Measurements from ENCODE around the gene TXN2.

Gene TXN2

DNA sequence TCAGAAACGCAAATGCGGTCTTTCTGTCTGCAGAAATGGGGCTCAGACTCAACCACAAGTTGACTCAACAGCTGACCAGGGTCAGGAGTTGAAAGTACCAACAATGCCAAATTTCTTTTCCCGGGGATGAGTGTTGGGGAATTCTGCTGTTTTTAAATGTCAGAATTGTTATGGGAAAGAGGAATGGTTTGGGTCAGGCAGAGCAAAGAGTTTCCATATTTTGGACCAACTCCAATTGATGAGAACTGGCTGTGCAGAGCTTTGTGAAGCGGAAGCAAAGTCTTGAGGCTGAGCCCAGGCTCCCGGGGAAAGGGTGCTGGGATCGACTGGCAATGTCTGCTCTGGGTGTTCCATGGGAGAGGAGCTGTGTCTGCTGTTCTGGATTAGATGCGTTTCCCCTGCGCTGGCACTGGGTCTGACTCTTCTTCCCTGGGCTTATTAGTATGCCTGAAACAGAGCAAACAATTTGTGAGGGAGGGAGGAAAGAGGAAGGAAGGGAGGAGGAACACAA, 36.2 kb downstream of the TXN2 start:
- TF ChIP-seq FOXP2 (optimal IDR thresholded peaks at IDR 0.05; ENCODE audit: borderline replicate concordance, extremely low read depth, extremely low read length, insufficient read depth) = peak; percentile 20
- no peak for TF ChIP-seq POLR2AphosphoS5 (IDR thresholded peaks at IDR 0.05; ENCODE audit: low read depth, low read length)
- no peak for TF ChIP-seq SIN3A (IDR thresholded peaks at IDR 0.05; ENCODE audit: borderline replicate concordance, insufficient read depth, low read length)

DNA sequence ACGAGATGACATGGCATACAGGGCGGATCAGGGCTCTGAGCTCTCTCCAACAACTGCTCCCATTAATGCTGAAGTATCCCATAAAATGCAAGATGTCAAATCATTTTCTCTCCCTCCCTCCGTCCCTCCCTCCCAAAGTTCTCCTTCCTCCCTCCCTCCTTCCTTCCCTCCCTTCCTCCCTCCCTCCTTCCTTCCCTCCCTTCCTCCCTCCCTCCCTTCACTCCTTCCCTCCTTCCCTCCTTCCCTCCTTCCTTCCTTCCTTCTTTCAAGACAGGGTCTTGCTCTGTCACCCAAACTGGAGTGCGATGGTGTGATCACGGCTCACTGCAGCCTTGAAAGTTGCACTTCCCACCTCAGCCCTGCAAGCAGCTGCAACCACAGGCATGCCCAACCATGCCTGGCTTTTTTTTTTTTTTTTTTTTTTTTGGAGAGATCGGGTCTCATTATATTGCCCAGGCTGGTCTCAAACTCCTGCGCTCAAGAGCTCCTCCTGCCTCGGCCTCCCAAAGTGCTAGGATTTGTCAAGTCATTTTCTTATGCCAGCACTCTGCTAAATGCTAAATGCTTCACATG, 38.2 kb downstream of the TXN2 start:
- no peak for TF ChIP-seq POLR2AphosphoS5 (IDR thresholded peaks at IDR 0.05; ENCODE audit: low read depth, low read length)
- TF ChIP-seq TAF1 (IDR thresholded peaks at IDR 0.05; ENCODE audit: borderline replicate concordance, insufficient read depth, low read length) = no peak
- TF ChIP-seq, protein P1, sequence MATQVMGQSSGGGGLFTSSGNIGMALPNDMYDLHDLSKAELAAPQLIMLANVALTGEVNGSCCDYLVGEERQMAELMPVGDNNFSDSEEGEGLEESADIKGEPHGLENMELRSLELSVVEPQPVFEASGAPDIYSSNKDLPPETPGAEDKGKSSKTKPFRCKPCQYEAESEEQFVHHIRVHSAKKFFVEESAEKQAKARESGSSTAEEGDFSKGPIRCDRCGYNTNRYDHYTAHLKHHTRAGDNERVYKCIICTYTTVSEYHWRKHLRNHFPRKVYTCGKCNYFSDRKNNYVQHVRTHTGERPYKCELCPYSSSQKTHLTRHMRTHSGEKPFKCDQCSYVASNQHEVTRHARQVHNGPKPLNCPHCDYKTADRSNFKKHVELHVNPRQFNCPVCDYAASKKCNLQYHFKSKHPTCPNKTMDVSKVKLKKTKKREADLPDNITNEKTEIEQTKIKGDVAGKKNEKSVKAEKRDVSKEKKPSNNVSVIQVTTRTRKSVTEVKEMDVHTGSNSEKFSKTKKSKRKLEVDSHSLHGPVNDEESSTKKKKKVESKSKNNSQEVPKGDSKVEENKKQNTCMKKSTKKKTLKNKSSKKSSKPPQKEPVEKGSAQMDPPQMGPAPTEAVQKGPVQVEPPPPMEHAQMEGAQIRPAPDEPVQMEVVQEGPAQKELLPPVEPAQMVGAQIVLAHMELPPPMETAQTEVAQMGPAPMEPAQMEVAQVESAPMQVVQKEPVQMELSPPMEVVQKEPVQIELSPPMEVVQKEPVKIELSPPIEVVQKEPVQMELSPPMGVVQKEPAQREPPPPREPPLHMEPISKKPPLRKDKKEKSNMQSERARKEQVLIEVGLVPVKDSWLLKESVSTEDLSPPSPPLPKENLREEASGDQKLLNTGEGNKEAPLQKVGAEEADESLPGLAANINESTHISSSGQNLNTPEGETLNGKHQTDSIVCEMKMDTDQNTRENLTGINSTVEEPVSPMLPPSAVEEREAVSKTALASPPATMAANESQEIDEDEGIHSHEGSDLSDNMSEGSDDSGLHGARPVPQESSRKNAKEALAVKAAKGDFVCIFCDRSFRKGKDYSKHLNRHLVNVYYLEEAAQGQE (IDR thresholded peaks at IDR 0.05; ENCODE audit: insufficient read depth in 1 of 2, low read depth in 2 of 2, low read length in 2 of 2) = no peak
- no peak for TF ChIP-seq SIN3A (IDR thresholded peaks at IDR 0.05; ENCODE audit: borderline replicate concordance, insufficient read depth, low read length)
- TF ChIP-seq FOXP2 (optimal IDR thresholded peaks at IDR 0.05; ENCODE audit: borderline replicate concordance, extremely low read depth, extremely low read length, insufficient read depth) = no peak

GRCh38 chr22:36442506-36443197, 38.8 kb downstream of the TXN2 start:
- no peak for TF ChIP-seq FOXP2 (optimal IDR thresholded peaks at IDR 0.05; ENCODE audit: borderline replicate concordance, extremely low read depth, extremely low read length, insufficient read depth)
- TF ChIP-seq, protein P1 (IDR thresholded peaks at IDR 0.05; ENCODE audit: insufficient read depth in 1 of 2, low read depth in 2 of 2, low read length in 2 of 2) = no peak
- TF ChIP-seq POLR2AphosphoS5 (IDR thresholded peaks at IDR 0.05; ENCODE audit: low read depth, low read length) = no peak

DNA sequence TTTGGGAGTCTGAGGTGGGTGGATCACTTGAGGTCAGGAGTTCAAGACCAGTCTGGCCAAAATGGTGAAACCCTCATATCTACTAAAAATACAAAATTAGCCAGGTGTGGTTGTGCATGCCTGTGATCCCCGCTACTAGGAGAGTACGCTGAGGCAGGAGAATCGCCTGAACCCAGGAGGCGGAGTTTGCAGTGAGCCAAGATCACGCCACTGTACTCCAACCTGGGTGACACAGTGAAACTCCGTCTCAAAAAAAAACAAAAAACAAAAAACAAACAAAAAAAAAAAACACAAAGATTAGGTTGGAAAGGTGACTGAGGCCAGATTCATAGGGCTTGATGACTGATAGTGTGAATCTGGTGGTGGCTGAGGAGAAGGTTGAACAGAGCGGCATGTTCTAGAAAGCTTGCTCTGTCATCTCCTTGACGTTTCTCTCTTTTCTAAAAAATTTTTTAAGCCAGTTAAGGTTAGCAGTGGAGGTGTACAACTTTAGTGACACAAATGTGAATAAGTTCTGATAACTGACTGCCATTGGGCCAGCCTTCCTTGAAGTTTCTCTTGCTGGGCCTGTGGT, 40.9 kb downstream of the TXN2 start:
- TF ChIP-seq POLR2AphosphoS5 (IDR thresholded peaks at IDR 0.05; ENCODE audit: low read depth, low read length) (no peak), TAF1 (IDR thresholded peaks at IDR 0.05; ENCODE audit: borderline replicate concordance, insufficient read depth, low read length) (no peak), FOXP2 (optimal IDR thresholded peaks at IDR 0.05; ENCODE audit: borderline replicate concordance, extremely low read depth, extremely low read length, insufficient read depth) (no peak), SIN3A (IDR thresholded peaks at IDR 0.05; ENCODE audit: borderline replicate concordance, insufficient read depth, low read length) (no peak)
- TF ChIP-seq, protein P1 (IDR thresholded peaks at IDR 0.05; ENCODE audit: insufficient read depth in 1 of 2, low read depth in 2 of 2, low read length in 2 of 2) = no peak

DNA sequence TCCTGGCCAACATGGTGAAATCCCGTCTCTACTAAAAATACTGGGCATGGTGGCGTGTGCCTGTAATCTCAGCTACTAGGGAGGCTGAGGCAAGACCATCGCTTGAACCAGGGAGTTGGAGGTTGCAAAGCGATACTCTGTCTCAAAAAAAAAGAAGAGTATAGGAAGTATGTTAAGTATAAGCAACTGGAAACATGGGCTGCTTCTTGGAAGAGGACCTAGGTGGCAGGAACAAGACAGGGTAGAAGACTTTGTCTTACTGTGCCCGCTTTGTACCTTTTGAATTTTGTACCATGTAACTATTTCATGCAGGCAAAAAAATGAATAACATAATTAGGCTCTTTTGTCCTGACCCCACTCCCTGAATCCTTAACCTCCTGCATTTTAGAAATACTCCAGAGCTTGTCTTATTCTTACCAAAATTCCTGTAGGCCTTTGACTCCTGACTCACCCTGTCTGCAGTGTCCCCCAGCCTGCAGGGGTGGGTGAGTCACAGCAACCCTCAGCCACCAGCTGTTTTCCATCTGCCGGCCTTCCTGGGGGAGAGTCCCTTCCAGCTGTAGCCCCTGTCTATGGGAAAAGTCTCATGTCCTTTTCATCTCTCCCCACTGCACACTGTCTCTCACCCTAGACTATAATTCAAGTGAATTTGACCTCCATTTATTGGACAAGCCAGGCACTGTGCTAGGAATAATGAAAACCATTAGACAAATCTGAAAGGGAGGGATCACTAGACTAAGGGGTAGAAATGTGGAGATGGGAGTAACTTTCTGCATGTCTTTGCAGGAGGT, 41.8 kb downstream of the TXN2 start:
- peak; percentile 22 for TF ChIP-seq FOXP2 (optimal IDR thresholded peaks at IDR 0.05; ENCODE audit: borderline replicate concordance, extremely low read depth, extremely low read length, insufficient read depth)
- peak; percentile 81; the same call in 1 of the 2 replicates for TF ChIP-seq SIN3A (IDR thresholded peaks at IDR 0.05; ENCODE audit: borderline replicate concordance, insufficient read depth, low read length)
- TF ChIP-seq, protein P1 (IDR thresholded peaks at IDR 0.05; ENCODE audit: insufficient read depth in 1 of 2, low read depth in 2 of 2, low read length in 2 of 2) = no peak
- TF ChIP-seq TAF1 (IDR thresholded peaks at IDR 0.05; ENCODE audit: borderline replicate concordance, insufficient read depth, low read length) = no peak
- TF ChIP-seq POLR2AphosphoS5 (IDR thresholded peaks at IDR 0.05; ENCODE audit: low read depth, low read length) = no peak
